OCI-LY3 (cell line): ENCODE results near the gene CNTN1.

Source experiments
- H2AFZ ChIP-seq: fragments of 200-600, 300-600 bp; shearing (Covaris generic); 2 replicates; pipeline ENCODE4 v1.6.0; 2014; ENCODE audit warnings: antibody characterized with exemption, low read depth, low read length
- H3K27ac ChIP-seq: fragments of 200-600, 300-600 bp; sonication (generic); 2 replicates; pipeline ENCODE4 v1.5.1; 2014; ENCODE audit warnings: mild to moderate bottlenecking, low read length, moderate library complexity, mixed read lengths
- H3K27me3 ChIP-seq: fragments of 200-600, 300-600 bp; sonication (generic); 2 replicates; pipeline ENCODE4 v1.6.1; 2014; ENCODE audit warnings: low read depth, low read length, mixed read lengths
- H3K36me3 ChIP-seq: fragments of 200-600, 300-600 bp; sonication (generic); replicated peaks from 2 replicates; pipeline ENCODE3; 2014; ENCODE audit warnings: low read depth, low read length, mixed read lengths
- H3K4me1 ChIP-seq: fragments of 300-600, 200-600 bp; sonication (generic); 2 replicates; pipeline ENCODE4 v1.6.1; 2014; ENCODE audit warnings: low read length, mixed read lengths
- H3K4me2 ChIP-seq: fragments of 200-600, 300-600 bp; sonication (generic); 2 replicates; pipeline ENCODE4 v1.6.1; 2014; ENCODE audit warnings: low read length, mixed read lengths
- H3K4me3 ChIP-seq: fragments of 300-600, 200-600 bp; sonication (generic); 2 replicates; pipeline ENCODE4 v1.5.1; 2014; ENCODE audit warnings: antibody characterized with exemption, mild to moderate bottlenecking, low read length, moderate library complexity
- H3K79me2 ChIP-seq: fragments of 300-600, 200-600 bp; shearing (Covaris generic); 2 replicates; pipeline ENCODE4 v1.6.1; 2014; ENCODE audit warnings: mild to moderate bottlenecking, low read length, mixed read lengths
- H3K9ac ChIP-seq: fragments of 300-600, 200-600 bp; shearing (Covaris generic); 2 replicates; pipeline ENCODE4 v1.6.0; 2014; ENCODE audit warnings: mild to moderate bottlenecking, low read length, moderate library complexity
- H3K9me3 ChIP-seq: fragments of 200-600, 300-600 bp; shearing (Covaris generic); 2 replicates; pipeline ENCODE4 v1.6.1; 2014; ENCODE audit warnings: low read length, mixed read lengths; ENCODE audit not compliant: insufficient read depth
- H4K20me1 ChIP-seq: fragments of 200-600, 300-600 bp; sonication (generic); 2 replicates; pipeline ENCODE4 v1.6.1; 2016; ENCODE audit warnings: low read length, mixed read lengths; ENCODE audit not compliant: insufficient read depth
- CTCF ChIP-seq: fragments of 200-600, 300-600 bp; sonication (generic); IDR thresholded peaks from 2 replicates; pipeline ENCODE4 v1.5.1; 2014; ENCODE audit warnings: antibody characterized with exemption, low read length, low read depth
- EZH2phosphoT487 ChIP-seq: fragments of 200-600 bp; shearing (Covaris generic); IDR thresholded peaks from 2 replicates; pipeline ENCODE4 v1.6.1; 2018; ENCODE audit warnings: antibody characterized with exemption, mixed run types, low read depth

Gene CNTN1

GRCh38 chr12:41112903-41113302 lies 420.7 kb downstream of the CNTN1 start:
- no peaks in the 10 kb centered on the region for H4K20me1 ChIP-seq
- H3K79me2 ChIP-seq = no peaks in the 10 kb centered on the region
- H3K36me3 ChIP-seq = no peaks in the 10 kb centered on the region
- H3K4me2 ChIP-seq = no peak overlapping the region
- H3K27ac ChIP-seq = no peak overlapping the region
- TF ChIP-seq CTCF = no peak
- no peak for TF ChIP-seq EZH2phosphoT487
- no peaks in the 10 kb centered on the region for H3K4me1 ChIP-seq
- no peaks in the 10 kb centered on the region for H3K9me3 ChIP-seq
- H3K9ac ChIP-seq = no peak overlapping the region
- no peak overlapping the region for H2AFZ ChIP-seq
- no peaks in the 10 kb centered on the region for H3K27me3 ChIP-seq
- H3K4me3 ChIP-seq = no peak overlapping the region

DNA sequence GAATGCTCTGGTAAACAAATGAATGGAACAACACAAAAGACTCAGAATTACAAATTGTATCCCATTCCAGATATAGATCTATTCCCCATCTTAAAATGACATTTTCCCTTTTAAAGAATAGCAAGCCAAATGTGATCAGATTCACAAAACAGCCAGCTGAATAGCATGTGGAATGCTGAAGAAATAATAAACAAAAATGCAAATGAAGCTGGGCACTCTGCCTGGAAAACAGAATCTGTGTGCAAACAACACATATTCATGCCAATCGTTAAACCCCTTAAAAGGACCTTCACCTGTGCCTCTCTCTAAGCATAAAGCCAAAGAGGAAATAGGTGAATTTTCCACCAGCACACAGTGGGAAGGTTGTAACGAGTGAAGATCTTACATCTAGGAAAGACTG lies 428.0 kb downstream of the CNTN1 start:
- H3K9me3 ChIP-seq = no peaks in the 10 kb centered on the region
- H3K4me1 ChIP-seq = no peaks in the 10 kb centered on the region
- no peak overlapping the region for H3K4me2 ChIP-seq
- no peak overlapping the region for H2AFZ ChIP-seq
- no peaks in the 10 kb centered on the region for H4K20me1 ChIP-seq
- H3K27ac ChIP-seq = no peak overlapping the region
- H3K79me2 ChIP-seq = no peaks in the 10 kb centered on the region
- H3K9ac ChIP-seq = no peak overlapping the region
- no peaks in the 10 kb centered on the region for H3K27me3 ChIP-seq
- no peak overlapping the region for H3K4me3 ChIP-seq
- no peak for TF ChIP-seq CTCF
- no peaks in the 10 kb centered on the region for H3K36me3 ChIP-seq

- TF ChIP-seq CTCF (no peak), EZH2phosphoT487 (no peak)
- H3K4me1 ChIP-seq = no peaks in the 10 kb centered on the region
- H3K36me3 ChIP-seq = no peaks in the 10 kb centered on the region
- H3K27ac ChIP-seq = no peak overlapping the region
- no peak overlapping the region for H3K9ac ChIP-seq
- no peak overlapping the region for H3K4me2 ChIP-seq
- no peak overlapping the region for H2AFZ ChIP-seq
- no peaks in the 10 kb centered on the region for H3K27me3 ChIP-seq
- H3K79me2 ChIP-seq = no peaks in the 10 kb centered on the region
- H3K9me3 ChIP-seq = 0 out of 2 replicates have a peak, but pooled peaks cover 5% of the 10 kb centered on the region
- no peak overlapping the region for H3K4me3 ChIP-seq
- H4K20me1 ChIP-seq = no peaks in the 10 kb centered on the region
These were observed 429.1 kb downstream of the CNTN1 start for GRCh38 chr12:41121374-41121773.
